Endodermal cell (in vitro differentiated cells): ENCODE data around the gene AIM2. TPM values are rescaled to one million over a fixed set of nuclear protein-coding genes. Genes with fewer than 3 reads are reported as not detected.
"Not testable (repeated sequence)": the region's sequence is repeated elsewhere in the genome, so short reads cannot be mapped to it uniquely, and the experiment has no call there.

Source experiments
- DNase-seq: peaks from one replicate; pipeline ENCODE4 v3.0.0-alpha.2; 2017
- H3K27ac ChIP-seq: 2 replicates; pipeline ENCODE4 v1.5.1; 2013; ENCODE audit warnings: mild to moderate bottlenecking, low read depth, low read length, moderate library complexity
- H3K27me3 ChIP-seq: 2 replicates; pipeline ENCODE4 v1.6.1; 2013; ENCODE audit warnings: mild to moderate bottlenecking, low read length, moderate library complexity; ENCODE audit not compliant: insufficient read depth, control insufficient read depth, poor library complexity, severe bottlenecking
- H3K36me3 ChIP-seq: 2 replicates; pipeline ENCODE4 v1.7.0; 2013; ENCODE audit warnings: mild to moderate bottlenecking, low read length, moderate library complexity; ENCODE audit not compliant: control insufficient read depth, insufficient read depth
- H3K4me1 ChIP-seq: one replicate; pipeline ENCODE4 v1.7.0; 2013; ENCODE audit warnings: low read length; ENCODE audit not compliant: control insufficient read depth, insufficient read depth
- H3K4me3 ChIP-seq: 2 replicates; pipeline ENCODE4 v1.5.1; 2013; ENCODE audit warnings: mild to moderate bottlenecking, low read length, moderate library complexity
- H3K9ac ChIP-seq: 2 replicates; pipeline ENCODE4 v1.6.1; 2013; ENCODE audit warnings: mild to moderate bottlenecking, low read length, moderate library complexity; ENCODE audit not compliant: poor library complexity, severe bottlenecking; ENCODE audit errors: extremely low read depth
- H3K9me3 ChIP-seq: 2 replicates; pipeline ENCODE4 v1.6.1; 2013; ENCODE audit warnings: mild to moderate bottlenecking, low read length, moderate library complexity; ENCODE audit not compliant: control insufficient read depth
- H3K27ac Mint-ChIP-seq: 2 replicates; pipeline ENCODE4 v1.8.0; 2020; ENCODE audit warnings: mixed read lengths
- H3K27me3 Mint-ChIP-seq: 2 replicates; pipeline ENCODE4 v1.8.0; 2021; ENCODE audit warnings: mild to moderate bottlenecking, mixed read lengths; ENCODE audit not compliant: insufficient read depth
- H3K36me3 Mint-ChIP-seq: 2 replicates; pipeline ENCODE4 v1.8.0; 2020; ENCODE audit warnings: low read depth, mixed read lengths
- H3K4me1 Mint-ChIP-seq: 2 replicates; pipeline ENCODE4 v1.8.0; 2020; ENCODE audit warnings: mixed read lengths
- H3K4me3 Mint-ChIP-seq: 2 replicates; pipeline ENCODE4 v1.8.0; 2020; ENCODE audit warnings: mild to moderate bottlenecking, moderate library complexity, mixed read lengths
- H3K9me3 Mint-ChIP-seq: 2 replicates; pipeline ENCODE4 v1.8.0; 2020; ENCODE audit warnings: mild to moderate bottlenecking, mixed read lengths
- CTCF ChIP-seq: fragments of 200-600 bp; sonication (generic); conservative IDR thresholded peaks from 2 replicates; pipeline ENCODE4 v1.5.0; 2021; ENCODE audit warnings: antibody characterized with exemption, mild to moderate bottlenecking
- WGBS, 2 experiments: methylation state at CpG; one replicate each; pipeline versions ENCODE4 v1.1.5 to v1.1.7; 2013; ENCODE audit warnings: missing lambda C conversion rate in 2 of 2, mixed read lengths in 1 of 2; ENCODE audit not compliant: insufficient coverage in 1 of 2, insufficient read length in 1 of 2; 5-methylcytosine and 5-hydroxymethylcytosine counted together
- total RNA-seq, 2 donors: library from RNA; stranded (reverse); fragmentation: NEBNext Ultra II Directional in 1 of 2; extraction: Animal tissue kit (Norgen Biotek cat#: 25700) in 1 of 2; gene quantifications; 2 replicates in 1 of 2; 3 replicates in 1 of 2; pipeline ENCODE4 v1.2.1, GENCODE V29; 2021

AIM2 gene
- total RNA-seq, 2 donors from 2014 or later = 2.0 to 4.2 TPM

- Mint-ChIP-seq H3K9me3 (no peaks in the 10 kb centered on the region), H3K4me3 (no peak overlapping the region), H3K36me3 (peaks cover 4% of the 10 kb centered on the region), H3K27me3 (no peaks in the 10 kb centered on the region), H3K27ac (no peak overlapping the region), H3K4me1 (peaks cover 21% of the 10 kb centered on the region)
- Histone ChIP-seq H3K27me3 (no peaks in the 10 kb centered on the region), H3K4me1 (no peaks in the 10 kb centered on the region), H3K4me3 (no peak overlapping the region), H3K9ac (no peak overlapping the region), H3K27ac (no peak overlapping the region), H3K9me3 (no peaks in the 10 kb centered on the region), H3K36me3 (no peaks in the 10 kb centered on the region)
- TF ChIP-seq CTCF = no peak
- DNase-seq = no peak
- WGBS, 2 experiments = 91 to 96% methylated on average over 2 of the region's 2 CpGs
Observed at GRCh38 chr1:159051436-159051835, 25.1 kb downstream of the AIM2 start.

DNA sequence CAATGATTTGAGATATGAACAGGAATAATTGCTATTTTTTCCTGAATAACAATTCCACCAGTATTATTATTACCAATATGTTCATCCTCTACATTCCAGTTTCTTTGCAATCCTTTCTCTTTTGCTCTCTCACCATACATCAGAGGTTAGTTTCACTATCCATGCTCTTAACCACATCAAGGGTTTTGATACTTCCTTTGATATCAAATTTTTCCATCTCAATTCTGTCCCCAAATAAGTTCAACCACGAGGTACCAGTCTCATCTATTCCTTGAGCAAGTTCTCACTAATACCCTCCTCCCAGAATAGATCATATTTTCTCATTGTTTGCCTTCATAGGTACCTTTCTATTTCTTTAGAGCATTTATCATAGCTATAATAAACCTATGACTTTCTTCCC lies 30.1 kb downstream of the AIM2 start:
- not testable (repeated sequence) for H3K4me3 Mint-ChIP-seq, H3K9me3 Mint-ChIP-seq, H3K27me3 Mint-ChIP-seq

GRCh38 chr1:159040893-159041724 lies 35.5 kb downstream of the AIM2 start:
- no peak overlapping the region for H3K27ac ChIP-seq
- Mint-ChIP-seq H3K4me3 (no peak overlapping the region), H3K36me3 (no peaks in the 10 kb centered on the region), H3K27me3 (no peaks in the 10 kb centered on the region), H3K4me1 (peaks cover 3% of the 10 kb centered on the region), H3K27ac (no peak overlapping the region), H3K9me3 (no peaks in the 10 kb centered on the region)
- no peaks in the 10 kb centered on the region for H3K27me3 ChIP-seq
- H3K36me3 ChIP-seq = no peaks in the 10 kb centered on the region
- TF ChIP-seq CTCF = no peak
- H3K9me3 ChIP-seq = no peaks in the 10 kb centered on the region
- H3K4me1 ChIP-seq = peaks cover 4% of the 10 kb centered on the region
- 91 to 97% methylated on average over 4 to 7 of the region's 7 CpGs for WGBS, 2 experiments
- no peak overlapping the region for H3K9ac ChIP-seq
- DNase-seq = no peak
- no peak overlapping the region for H3K4me3 ChIP-seq

More for the DNA sequence above, 30.1 kb downstream of the AIM2 start:
- H3K9me3 ChIP-seq, H3K9ac ChIP-seq, H3K27ac ChIP-seq, H3K4me3 ChIP-seq, H3K4me1 ChIP-seq, H3K27me3 ChIP-seq, H3K36me3 ChIP-seq, H3K36me3 Mint-ChIP-seq, DNase-seq, H3K27ac Mint-ChIP-seq: not testable (repeated sequence)
- WGBS, 2 experiments = 94 to 100% methylated on average over 1 of the region's 1 CpG
- H3K4me1 Mint-ChIP-seq = peaks cover 10% of the 10 kb centered on the region
